Measurements from ENCODE around the gene PLCH2.

Gene PLCH2

GRCh38 chr1:2507744-2508155 is 31.7 kb downstream of the PLCH2 start:
- Histone ChIP-seq H3K4me3 (ENCODE audit: low read length) (no peak overlapping the region), H3K9me3 (ENCODE audit: insufficient read depth, low read depth, low read length) (no peaks in the 10 kb centered on the region), H3K36me3 (ENCODE audit: insufficient read depth, low read length) (peaks cover 49% of the 10 kb centered on the region), H3K4me1 (ENCODE audit: insufficient read depth, low read length) (no peaks in the 10 kb centered on the region), H3K27ac (ENCODE audit: low read depth, low read length) (no peak overlapping the region), H3K9ac (ENCODE audit: low read depth, low read length) (no peak overlapping the region), H3K27me3 (ENCODE audit: insufficient read depth, low read length) (no peaks in the 10 kb centered on the region)
- 90% methylated on average over 6 of the region's 6 CpGs for WGBS

- Histone ChIP-seq H3K4me1 (ENCODE audit: insufficient read depth, low read length) (no peaks in the 10 kb centered on the region), H3K4me3 (ENCODE audit: low read length) (no peak overlapping the region), H3K9me3 (ENCODE audit: insufficient read depth, low read depth, low read length) (no peaks in the 10 kb centered on the region), H3K27me3 (ENCODE audit: insufficient read depth, low read length) (no peaks in the 10 kb centered on the region), H3K9ac (ENCODE audit: low read depth, low read length) (no peak overlapping the region), H3K36me3 (ENCODE audit: insufficient read depth, low read length) (peaks cover 53% of the 10 kb centered on the region), H3K27ac (ENCODE audit: low read depth, low read length) (no peak overlapping the region)
- WGBS, result 90% methylated on average over 23 of the region's 24 CpGs
Measured at GRCh38 chr1:2508180-2508579, 32.1 kb downstream of the PLCH2 start.

GRCh38 chr1:2508751-2509150 is 32.7 kb downstream of the PLCH2 start:
- H3K4me1 ChIP-seq (ENCODE audit: insufficient read depth, low read length), result no peaks in the 10 kb centered on the region
- peaks cover 58% of the 10 kb centered on the region for H3K36me3 ChIP-seq (ENCODE audit: insufficient read depth, low read length)
- no peak overlapping the region for H3K27ac ChIP-seq (ENCODE audit: low read depth, low read length)
- 97% methylated on average over 29 of the region's 29 CpGs for WGBS
- H3K4me3 ChIP-seq (ENCODE audit: low read length), result no peak overlapping the region
- H3K9me3 ChIP-seq (ENCODE audit: insufficient read depth, low read depth, low read length), result no peaks in the 10 kb centered on the region
- H3K27me3 ChIP-seq (ENCODE audit: insufficient read depth, low read length), result no peaks in the 10 kb centered on the region
- no peak overlapping the region for H3K9ac ChIP-seq (ENCODE audit: low read depth, low read length)

GRCh38 chr1:2509589-2509988 is 33.5 kb downstream of the PLCH2 start:
- Histone ChIP-seq H3K36me3 (ENCODE audit: insufficient read depth, low read length) (peaks cover 63% of the 10 kb centered on the region), H3K9me3 (ENCODE audit: insufficient read depth, low read depth, low read length) (no peaks in the 10 kb centered on the region), H3K27me3 (ENCODE audit: insufficient read depth, low read length) (no peaks in the 10 kb centered on the region), H3K4me3 (ENCODE audit: low read length) (no peak overlapping the region), H3K27ac (ENCODE audit: low read depth, low read length) (no peak overlapping the region), H3K4me1 (ENCODE audit: insufficient read depth, low read length) (no peaks in the 10 kb centered on the region), H3K9ac (ENCODE audit: low read depth, low read length) (no peak overlapping the region)
- WGBS, result 94% methylated on average over 11 of the region's 11 CpGs

- Histone ChIP-seq H3K27ac (ENCODE audit: low read depth, low read length) (no peak overlapping the region), H3K4me1 (ENCODE audit: insufficient read depth, low read length) (no peaks in the 10 kb centered on the region), H3K27me3 (ENCODE audit: insufficient read depth, low read length) (no peaks in the 10 kb centered on the region), H3K36me3 (ENCODE audit: insufficient read depth, low read length) (peaks cover 71% of the 10 kb centered on the region), H3K4me3 (ENCODE audit: low read length) (no peak overlapping the region), H3K9ac (ENCODE audit: low read depth, low read length) (no peak overlapping the region), H3K9me3 (ENCODE audit: insufficient read depth, low read depth, low read length) (no peaks in the 10 kb centered on the region)
- WGBS, result 93% methylated on average over 27 of the region's 27 CpGs
Measured at GRCh38 chr1:2510366-2511155, 34.5 kb downstream of the PLCH2 start.

- Histone ChIP-seq H3K9me3 (ENCODE audit: insufficient read depth, low read depth, low read length) (no peaks in the 10 kb centered on the region), H3K36me3 (ENCODE audit: insufficient read depth, low read length) (peaks cover 93% of the 10 kb centered on the region), H3K27ac (ENCODE audit: low read depth, low read length) (no peak overlapping the region), H3K27me3 (ENCODE audit: insufficient read depth, low read length) (no peaks in the 10 kb centered on the region), H3K4me1 (ENCODE audit: insufficient read depth, low read length) (no peaks in the 10 kb centered on the region), H3K4me3 (ENCODE audit: low read length) (no peak overlapping the region), H3K9ac (ENCODE audit: low read depth, low read length) (no peak overlapping the region)
- whole genome bisulfite sequencing, result 95% methylated on average over 31 of the region's 31 CpGs
Measured at GRCh38 chr1:2512862-2513421, 36.9 kb downstream of the PLCH2 start.

GRCh38 chr1:2513939-2514652 is 38.0 kb downstream of the PLCH2 start:
- H3K9me3 ChIP-seq (ENCODE audit: insufficient read depth, low read depth, low read length), result no peaks in the 10 kb centered on the region
- 96% methylated on average over 43 of the region's 43 CpGs for WGBS
- H3K27me3 ChIP-seq (ENCODE audit: insufficient read depth, low read length), result no peaks in the 10 kb centered on the region
- no peak overlapping the region for H3K27ac ChIP-seq (ENCODE audit: low read depth, low read length)
- no peak overlapping the region for H3K4me3 ChIP-seq (ENCODE audit: low read length)
- H3K36me3 ChIP-seq (ENCODE audit: insufficient read depth, low read length), result peaks cover 94% of the 10 kb centered on the region
- H3K4me1 ChIP-seq (ENCODE audit: insufficient read depth, low read length), result no peaks in the 10 kb centered on the region
- H3K9ac ChIP-seq (ENCODE audit: low read depth, low read length), result no peak overlapping the region

GRCh38 chr1:2514863-2515762 is 39.0 kb downstream of the PLCH2 start:
- no peak overlapping the region for H3K27ac ChIP-seq (ENCODE audit: low read depth, low read length)
- peaks cover 93% of the 10 kb centered on the region for H3K36me3 ChIP-seq (ENCODE audit: insufficient read depth, low read length)
- H3K9me3 ChIP-seq (ENCODE audit: insufficient read depth, low read depth, low read length), result no peaks in the 10 kb centered on the region
- 94% methylated on average over 45 of the region's 45 CpGs for WGBS
- H3K4me1 ChIP-seq (ENCODE audit: insufficient read depth, low read length), result no peaks in the 10 kb centered on the region
- H3K9ac ChIP-seq (ENCODE audit: low read depth, low read length), result no peak overlapping the region
- H3K4me3 ChIP-seq (ENCODE audit: low read length), result no peak overlapping the region
- H3K27me3 ChIP-seq (ENCODE audit: insufficient read depth, low read length), result no peaks in the 10 kb centered on the region

GRCh38 chr1:2515763-2516080 is 39.6 kb downstream of the PLCH2 start:
- H3K27ac ChIP-seq (ENCODE audit: low read depth, low read length), result no peak overlapping the region
- H3K9ac ChIP-seq (ENCODE audit: low read depth, low read length), result no peak overlapping the region
- H3K9me3 ChIP-seq (ENCODE audit: insufficient read depth, low read depth, low read length), result no peaks in the 10 kb centered on the region
- no peaks in the 10 kb centered on the region for H3K4me1 ChIP-seq (ENCODE audit: insufficient read depth, low read length)
- no peak overlapping the region for H3K4me3 ChIP-seq (ENCODE audit: low read length)
- WGBS, result 95% methylated on average over 11 of the region's 11 CpGs
- no peaks in the 10 kb centered on the region for H3K27me3 ChIP-seq (ENCODE audit: insufficient read depth, low read length)
- H3K36me3 ChIP-seq (ENCODE audit: insufficient read depth, low read length), result peaks cover 92% of the 10 kb centered on the region

GRCh38 chr1:2516124-2516523 is 40.0 kb downstream of the PLCH2 start:
- H3K4me1 ChIP-seq (ENCODE audit: insufficient read depth, low read length), result no peaks in the 10 kb centered on the region
- 92% methylated on average over 17 of the region's 17 CpGs for WGBS
- no peak overlapping the region for H3K9ac ChIP-seq (ENCODE audit: low read depth, low read length)
- H3K36me3 ChIP-seq (ENCODE audit: insufficient read depth, low read length), result peaks cover 92% of the 10 kb centered on the region
- H3K27ac ChIP-seq (ENCODE audit: low read depth, low read length), result no peak overlapping the region
- no peaks in the 10 kb centered on the region for H3K27me3 ChIP-seq (ENCODE audit: insufficient read depth, low read length)
- H3K4me3 ChIP-seq (ENCODE audit: low read length), result no peak overlapping the region
- no peaks in the 10 kb centered on the region for H3K9me3 ChIP-seq (ENCODE audit: insufficient read depth, low read depth, low read length)

DNA sequence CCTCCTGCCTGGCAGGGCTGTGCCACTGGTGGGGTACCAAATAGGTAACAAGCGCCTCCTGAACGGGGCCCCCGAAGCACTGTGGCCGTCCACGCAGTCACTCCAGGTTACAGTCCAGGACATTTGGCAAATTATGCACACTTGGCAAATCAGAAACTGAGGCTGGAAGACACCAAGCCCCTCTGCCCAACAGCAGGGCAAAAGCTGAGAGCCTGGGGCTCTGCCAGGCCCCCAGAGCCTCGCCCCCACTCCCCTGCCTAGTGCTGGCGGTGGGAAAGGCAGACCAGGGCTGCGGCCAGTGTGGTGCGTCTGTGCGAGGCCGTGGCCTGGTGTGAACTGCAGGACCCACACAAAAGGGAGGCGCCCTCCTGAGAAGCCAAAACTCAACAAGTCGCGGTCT is 40.9 kb downstream of the PLCH2 start:
- Histone ChIP-seq H3K27ac (ENCODE audit: low read depth, low read length) (no peak overlapping the region), H3K9ac (ENCODE audit: low read depth, low read length) (no peak overlapping the region), H3K36me3 (ENCODE audit: insufficient read depth, low read length) (peaks cover 88% of the 10 kb centered on the region), H3K27me3 (ENCODE audit: insufficient read depth, low read length) (no peaks in the 10 kb centered on the region), H3K4me3 (ENCODE audit: low read length) (no peak overlapping the region), H3K9me3 (ENCODE audit: insufficient read depth, low read depth, low read length) (no peaks in the 10 kb centered on the region), H3K4me1 (ENCODE audit: insufficient read depth, low read length) (no peaks in the 10 kb centered on the region)
- 96% methylated on average over 14 of the region's 14 CpGs for whole genome bisulfite sequencing
